SK-MEL-5 (cell line): ENCODE results near the gene NHP2. TPM values are rescaled to one million over a fixed set of nuclear protein-coding genes. Genes with fewer than 3 reads are reported as not detected.

Experiments
- DNase-seq: peaks from one replicate; pipeline ENCODE4 v3.0.0-alpha.2; 2016; ENCODE audit warnings: low read depth, low spot score
- in situ Hi-C: cut with HindIII; loops from 2 replicates; pipeline ENCODE4 v1.10.0; 2016; ENCODE audit warnings: low sequenced_read_pairs, high pct_unique_total_duplicates, low pct_unique_long_range_greater_than_20kb
- total RNA-seq: library from RNA; depleted of rRNA; stranded (reverse); fragments of >200 nt; shearing (Covaris generic); gene quantifications from 2 replicates; pipeline ENCODE4 v1.2.3, GENCODE V29; 2014

NHP2 gene
- total RNA-seq, 1 experiment from 2014 or later = 253 TPM

DNA sequence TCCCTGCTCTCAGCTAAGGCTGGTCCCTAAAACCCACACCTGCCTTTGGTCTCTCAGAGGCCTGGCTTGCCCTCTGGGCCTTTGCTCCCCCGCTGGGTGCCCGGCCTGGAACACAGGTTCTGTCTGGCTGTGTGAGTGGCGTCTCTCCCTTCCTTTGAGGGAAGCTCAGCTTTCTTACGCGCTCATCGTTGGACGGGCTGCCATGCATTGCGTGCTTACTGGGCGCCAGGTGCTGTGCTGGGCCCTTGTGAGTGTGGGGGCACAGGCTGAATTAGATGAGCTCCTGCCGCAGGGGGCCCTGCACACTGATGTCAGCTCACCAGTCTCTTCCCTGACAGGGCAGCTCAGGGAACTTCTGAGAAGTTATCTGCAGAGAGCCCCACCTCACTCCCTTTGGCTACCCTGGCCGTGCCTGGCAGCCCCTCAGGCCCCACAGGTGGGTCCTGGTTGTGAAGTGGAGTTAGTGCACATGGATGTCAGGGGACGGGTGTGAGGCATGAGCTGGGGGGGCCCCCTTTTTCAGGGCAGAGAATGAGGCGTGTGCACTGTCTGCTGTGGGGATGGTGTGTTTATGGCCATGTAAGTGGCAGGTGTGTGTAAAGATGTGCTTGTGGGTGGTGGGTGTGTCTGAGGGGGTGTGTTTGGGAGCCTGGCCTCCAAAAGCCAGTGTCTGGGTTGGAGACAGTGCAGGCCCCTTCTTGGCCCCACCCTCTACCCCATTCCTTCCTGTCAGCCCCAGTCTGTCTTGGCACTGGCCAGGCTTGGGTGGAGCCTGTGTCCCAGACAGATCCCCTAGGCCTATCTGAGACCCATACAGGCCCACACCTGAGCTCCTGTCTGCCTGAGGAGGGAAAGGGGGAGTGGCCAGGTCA is 30.4 kb downstream of the NHP2 start:
- no peak for DNase-seq
- in situ Hi-C loops = no loop called here

DNA sequence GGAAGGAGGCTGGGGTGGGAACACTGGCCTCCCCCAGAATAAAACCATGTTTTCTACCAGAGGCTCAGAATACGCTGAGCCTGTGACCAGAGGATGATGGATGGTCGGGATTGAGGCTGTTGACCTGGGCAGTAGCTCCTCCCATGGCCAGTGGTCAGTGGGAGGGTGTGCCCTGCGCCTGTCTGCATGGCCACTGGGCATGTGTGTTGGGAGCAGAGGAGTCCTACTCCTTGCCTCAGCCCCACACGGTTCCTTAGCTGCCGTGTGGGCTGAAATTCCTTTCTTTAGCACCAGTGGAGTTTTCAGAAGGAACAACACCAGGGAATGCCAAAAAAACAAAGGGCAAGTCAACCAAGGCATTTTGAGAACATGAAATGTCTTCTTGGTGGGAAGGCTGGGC is 31.3 kb downstream of the NHP2 start:
- DNase-seq = no peak
- in situ Hi-C loops = no loop called here

DNA sequence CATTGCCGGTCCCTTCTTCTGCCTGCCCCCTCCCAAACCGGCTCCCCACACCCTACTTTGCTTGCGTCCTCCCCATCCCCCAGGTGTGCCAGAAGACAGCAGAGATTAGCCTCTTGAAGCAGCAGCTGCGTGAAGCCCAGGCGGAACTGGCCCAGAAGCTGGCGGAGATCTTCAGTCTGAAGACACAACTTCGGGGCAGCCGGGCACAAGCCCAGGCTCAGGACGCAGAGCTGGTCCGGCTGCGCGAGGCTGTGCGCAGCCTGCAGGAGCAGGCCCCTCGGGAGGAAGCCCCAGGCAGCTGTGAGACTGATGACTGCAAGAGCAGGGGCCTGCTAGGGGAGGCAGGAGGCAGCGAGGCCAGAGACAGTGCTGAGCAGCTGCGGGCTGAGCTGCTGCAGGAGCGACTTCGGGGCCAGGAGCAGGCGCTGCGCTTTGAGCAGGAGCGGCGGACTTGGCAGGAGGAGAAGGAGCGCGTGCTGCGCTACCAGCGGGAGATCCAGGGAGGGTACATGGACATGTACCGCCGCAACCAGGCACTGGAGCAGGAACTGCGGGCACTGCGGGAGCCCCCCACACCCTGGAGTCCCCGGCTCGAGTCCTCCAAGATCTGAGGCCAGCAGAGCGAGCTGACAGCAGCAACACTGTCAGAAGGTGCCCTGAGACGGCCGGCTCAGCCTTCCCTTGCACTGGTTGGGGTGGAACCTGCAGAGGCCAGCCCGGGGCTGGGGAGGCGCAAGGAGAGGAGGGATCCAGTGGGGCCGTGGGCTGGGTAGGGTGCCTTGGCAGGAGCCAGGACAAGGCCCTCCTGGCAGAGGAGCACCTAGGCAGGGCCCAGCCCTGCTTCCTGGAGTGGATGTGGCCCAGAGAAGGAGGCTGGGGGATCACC is 32.1 kb downstream of the NHP2 start:
- in situ Hi-C loops = no loop called here
- DNase-seq = no peak

DNA sequence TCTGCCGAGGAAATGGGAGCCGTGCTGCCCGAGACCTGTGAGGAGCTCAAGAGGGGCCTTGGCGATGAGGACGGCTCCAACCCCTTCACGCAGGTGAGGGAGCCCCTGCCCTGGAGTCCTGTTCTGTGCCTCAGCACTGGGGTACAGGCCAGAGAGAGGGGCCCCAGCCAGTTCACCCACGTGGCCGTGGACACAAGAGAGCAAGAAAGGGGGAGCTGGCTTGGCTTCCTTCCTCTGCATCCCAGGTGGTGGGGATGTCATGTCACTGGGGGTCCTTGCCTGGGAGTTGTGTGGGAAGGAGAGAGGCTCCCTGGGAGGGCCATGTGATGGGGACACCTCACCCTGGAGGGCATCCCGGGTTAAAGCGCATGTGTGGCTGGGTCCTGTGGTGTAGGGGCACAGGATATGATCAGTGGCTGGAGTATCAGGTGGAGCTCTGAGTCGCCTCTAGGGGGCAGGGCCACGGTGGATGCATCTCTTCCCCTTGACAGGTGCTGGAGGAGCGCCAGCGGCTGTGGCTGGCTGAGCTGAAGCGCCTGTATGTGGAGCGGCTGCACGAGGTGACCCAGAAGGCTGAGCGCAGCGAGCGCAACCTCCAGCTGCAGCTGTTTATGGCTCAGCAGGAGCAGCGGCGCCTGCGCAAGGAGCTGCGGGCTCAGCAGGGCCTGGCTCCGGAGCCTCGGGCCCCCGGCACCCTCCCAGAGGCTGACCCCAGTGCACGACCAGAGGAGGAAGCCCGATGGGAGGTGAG is 32.9 kb downstream of the NHP2 start:
- DNase-seq = peak; percentile 45
- in situ Hi-C loops = no loop called here

DNA sequence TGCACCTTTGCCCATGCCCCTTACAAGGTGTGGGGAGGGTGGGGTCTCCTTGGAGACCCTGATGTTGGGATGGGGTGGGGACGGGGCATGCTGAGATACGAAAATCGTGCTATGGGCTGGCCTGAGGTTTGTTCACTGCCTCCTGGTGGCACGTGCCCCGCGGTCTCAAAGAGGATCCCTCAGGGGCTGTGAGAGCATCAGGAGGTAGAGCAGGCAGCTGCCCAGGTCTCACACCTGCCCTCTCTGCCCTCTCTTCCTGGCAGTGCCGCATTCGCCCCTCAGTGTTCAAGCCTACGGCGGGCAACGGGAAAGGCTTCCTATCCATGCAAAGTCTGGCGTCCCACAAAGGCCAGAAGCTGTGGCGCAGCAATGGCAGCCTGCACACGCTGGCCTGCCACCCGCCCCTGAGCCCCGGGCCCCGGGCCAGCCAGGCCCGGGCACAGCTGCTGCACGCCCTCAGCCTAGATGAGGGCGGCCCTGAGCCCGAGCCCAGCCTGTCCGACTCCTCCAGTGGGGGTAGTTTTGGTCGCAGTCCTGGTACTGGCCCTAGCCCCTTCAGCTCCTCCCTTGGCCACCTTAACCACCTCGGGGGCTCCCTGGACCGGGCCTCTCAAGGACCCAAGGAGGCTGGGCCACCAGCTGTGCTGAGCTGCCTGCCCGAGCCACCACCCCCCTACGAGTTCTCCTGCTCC is 33.6 kb downstream of the NHP2 start:
- in situ Hi-C loops = no loop called here
- DNase-seq = no peak

DNA sequence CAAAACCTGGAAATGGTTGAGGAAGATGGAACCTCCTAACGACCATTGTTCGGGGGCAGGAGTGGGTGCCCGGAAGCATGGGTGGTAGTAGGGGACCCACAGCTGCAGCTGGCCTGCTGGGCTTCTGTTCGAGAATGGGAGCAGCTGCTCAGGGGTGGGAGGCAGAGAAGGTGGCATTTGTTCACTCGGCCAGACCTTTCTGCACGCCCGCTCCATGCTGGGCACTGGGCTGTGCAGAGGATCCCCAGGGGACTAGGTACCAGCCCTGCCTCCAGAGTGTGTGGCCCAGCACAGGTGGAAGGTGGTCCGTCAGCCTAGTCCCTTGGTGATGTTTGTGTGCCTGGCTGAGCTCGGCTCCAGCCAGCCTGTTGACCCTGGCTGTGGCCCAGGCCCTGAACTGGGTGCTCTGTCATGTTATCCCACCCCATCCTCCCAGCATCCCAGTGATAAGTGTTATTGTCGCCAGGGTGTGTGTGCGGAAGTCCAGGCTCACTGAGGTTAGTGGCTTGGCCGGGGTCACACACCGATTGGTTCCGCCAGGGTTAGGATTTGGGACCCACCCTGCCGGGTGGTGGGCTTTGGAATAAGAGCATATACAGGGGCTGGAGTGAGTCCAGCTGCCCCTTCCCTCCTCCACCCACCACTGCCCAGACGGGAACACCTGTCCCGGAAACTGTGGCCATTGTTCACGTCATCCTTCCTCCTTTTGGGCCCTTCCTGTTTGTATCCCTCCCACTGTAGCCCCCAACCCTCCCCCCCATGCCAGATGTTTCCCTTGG is 35.6 kb downstream of the NHP2 start:
- no peak for DNase-seq
- in situ Hi-C loops = no loop called here

DNA sequence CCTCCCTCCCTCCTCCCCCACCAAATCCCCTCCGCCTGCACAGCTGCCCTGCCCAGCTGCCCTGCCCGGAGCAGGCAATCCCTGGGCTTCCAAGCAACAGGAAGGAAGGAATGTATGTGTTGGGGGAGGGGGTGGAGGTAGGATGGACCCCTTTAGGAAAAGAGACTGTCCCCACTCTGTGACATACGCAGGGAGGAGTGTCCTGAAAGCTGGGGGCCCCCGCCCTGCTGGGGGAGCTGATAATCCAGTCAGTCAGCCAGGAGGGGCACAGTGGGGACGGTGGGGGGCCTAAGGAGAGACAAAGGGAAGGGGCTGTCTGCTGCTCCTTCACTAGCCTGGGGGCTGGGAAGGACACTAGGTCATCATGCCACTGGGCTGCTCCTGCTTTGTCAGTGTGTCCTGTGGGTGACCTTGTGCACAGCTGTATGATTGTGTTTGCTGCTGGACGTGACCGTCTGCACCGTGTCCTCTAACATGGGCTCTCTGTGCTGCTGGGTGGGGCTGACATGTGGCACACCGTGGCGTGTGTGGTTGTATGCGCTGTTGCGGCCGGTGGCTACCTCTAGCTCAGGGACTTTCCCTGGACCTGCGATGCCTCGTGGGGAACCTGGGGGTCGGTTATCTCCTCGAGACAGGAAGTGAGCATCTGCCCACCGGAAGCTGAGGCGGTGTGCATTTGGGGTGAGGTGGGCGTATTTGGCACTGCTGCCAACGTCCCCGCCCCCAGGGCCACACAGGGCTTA is 37.4 kb downstream of the NHP2 start:
- no peak for DNase-seq
- in situ Hi-C loops = no loop called here

DNA sequence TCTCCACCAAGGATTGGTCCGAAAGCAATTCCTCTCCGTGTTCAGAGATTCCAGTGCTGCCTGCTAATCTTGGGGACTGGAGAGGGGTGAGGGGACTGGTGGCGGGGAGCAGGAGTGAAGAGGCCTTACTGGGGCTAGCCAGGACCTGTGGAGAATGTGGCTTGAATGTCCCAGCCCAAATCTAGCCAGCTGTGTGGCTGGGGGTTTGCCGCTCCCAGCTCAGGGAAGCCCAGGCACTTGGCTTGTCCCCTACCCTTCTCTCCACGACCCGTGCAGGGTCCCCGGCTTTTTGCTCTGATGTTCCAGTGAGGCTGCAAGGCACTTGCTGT is 37.9 kb downstream of the NHP2 start:
- in situ Hi-C loops = no loop called here
- DNase-seq = no peak

DNA sequence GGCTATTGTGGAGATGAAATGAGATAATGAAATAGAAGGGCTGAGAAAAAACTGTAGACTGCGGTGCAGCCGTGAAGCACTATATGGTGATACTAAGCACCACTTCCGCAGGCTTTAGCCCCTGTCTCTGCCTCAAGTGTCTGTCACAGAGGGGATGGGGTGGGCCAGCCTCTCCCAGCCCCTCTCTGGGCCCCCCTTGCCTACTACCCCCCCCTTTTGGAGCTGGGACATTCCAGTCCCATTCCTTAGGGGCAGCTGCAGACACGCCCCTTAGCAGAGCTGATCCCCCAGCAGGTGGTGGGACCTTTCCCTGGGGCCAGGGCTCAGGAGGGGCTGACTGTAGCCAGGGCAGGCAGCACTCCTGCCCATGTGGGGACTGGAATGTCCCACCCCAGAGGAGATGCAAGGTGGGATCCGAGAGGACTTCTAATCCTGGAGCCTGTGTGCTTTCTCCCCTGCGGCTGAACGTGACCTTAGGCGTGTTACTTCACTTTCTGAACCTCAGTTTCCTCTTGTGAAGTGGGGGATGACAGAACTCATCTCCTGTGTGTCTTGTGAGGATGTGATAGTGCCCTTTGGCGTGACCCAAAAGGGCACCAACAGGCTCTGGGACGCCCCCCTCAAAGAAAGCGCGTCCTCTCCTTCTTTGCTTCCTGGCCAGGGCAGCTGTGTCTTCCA is 38.4 kb downstream of the NHP2 start:
- no peak for DNase-seq
- in situ Hi-C loops = no loop called here

DNA sequence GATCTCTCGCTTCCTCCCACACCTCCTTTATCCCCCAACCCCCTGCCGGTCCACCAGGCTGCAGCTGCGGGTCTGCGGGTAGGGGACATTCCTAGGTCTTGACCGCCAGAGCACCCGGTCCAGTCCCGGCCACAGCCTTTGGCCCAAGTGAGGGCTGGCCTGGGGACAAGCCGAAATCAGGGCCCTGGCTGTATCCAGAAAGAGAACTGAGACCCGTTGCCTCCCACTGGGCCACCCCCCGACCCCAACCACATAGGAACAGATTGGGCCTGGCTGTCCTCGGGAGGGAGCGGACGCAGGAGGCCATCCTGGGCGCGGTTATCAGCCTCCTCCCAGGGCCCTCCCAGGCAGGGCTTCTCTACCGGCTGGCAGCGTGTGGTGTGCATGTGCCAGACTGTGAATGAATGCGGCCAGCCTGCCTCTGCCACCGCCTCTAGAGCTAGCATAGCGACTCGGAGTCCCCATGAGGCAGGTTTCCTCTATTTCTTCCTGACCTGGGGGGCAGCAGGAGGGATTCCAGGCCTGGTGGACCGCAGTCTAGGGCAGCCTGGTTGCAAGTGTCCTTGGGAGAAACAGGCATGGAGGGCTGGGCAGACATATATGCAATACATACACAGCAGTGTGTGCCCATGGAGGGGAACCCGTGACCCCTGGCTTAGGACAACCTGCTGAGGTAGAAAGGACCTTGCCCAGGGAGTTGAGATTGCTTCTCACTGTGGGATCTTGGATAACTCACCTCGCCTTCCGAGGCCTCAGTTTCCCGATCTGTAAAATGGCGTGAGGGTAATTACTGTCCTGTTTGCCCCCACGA is 39.2 kb downstream of the NHP2 start:
- no peak for DNase-seq
- in situ Hi-C loops = no loop called here

DNA sequence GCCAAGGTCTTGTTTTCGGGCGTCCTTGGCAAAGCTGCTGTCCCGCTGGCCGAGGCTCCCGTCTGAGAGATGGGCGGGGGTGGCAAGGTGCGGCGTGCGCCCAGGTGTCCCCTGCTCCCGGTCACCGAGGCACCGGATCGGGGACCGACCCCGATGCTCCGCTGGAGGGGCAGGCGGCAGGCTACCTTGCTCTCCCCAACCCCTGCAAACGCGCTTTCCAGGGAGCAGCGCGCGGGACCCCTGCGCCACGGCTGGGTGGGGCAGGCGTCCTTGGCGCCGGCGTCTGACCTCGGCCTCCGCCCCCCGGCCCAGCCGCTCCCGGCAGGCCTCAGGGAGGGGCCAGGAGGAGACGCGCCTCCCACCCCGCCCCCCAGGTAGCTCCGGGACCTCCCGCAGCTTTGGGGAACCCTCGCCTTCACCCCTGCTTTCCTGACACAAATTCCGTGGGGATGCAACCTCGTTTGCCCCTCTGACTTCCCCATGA is 39.8 kb downstream of the NHP2 start:
- no peak for DNase-seq
- in situ Hi-C loops = no loop called here

DNA sequence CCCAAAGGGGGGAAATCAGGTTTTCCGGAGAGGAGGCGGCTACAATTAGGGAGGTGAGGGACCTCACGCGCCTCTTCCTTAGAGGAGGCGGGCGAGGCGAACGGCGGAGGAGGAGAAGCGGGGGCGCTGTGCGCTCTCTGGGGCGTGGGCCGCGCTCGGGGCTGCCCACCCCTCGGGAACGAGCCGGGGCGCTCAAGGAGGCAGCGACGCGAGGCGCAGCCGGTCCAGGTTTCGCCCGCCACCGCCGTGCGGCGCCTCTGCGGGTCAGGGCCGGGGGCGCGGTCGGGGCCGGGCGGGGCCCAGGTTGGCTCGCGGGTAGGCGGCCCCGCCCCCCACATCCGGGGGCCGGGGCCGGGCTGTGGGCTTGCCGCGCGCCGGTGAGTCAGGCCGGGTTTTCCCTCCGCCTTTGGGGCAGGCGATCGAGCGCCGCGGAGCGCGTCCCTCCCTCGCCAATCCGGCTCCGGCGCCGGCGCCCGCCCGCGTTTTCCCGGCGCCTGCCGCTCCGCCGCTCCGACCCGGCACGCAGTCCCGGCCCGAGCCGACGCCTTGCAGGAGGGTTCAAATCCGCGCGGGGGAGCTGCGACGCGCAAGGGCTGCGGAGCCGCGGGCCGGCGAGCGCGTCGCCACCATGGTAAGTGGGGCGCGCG is 40.4 kb downstream of the NHP2 start, which contains the start of gene N4BP3:
Gene N4BP3 (plus strand): TSS at position 392 of the 647 bp plus-strand sequence. CDS start 6,052 bp downstream, outside the sequence.
- in situ Hi-C loops = no loop called here
- DNase-seq = peak; percentile 69

DNA sequence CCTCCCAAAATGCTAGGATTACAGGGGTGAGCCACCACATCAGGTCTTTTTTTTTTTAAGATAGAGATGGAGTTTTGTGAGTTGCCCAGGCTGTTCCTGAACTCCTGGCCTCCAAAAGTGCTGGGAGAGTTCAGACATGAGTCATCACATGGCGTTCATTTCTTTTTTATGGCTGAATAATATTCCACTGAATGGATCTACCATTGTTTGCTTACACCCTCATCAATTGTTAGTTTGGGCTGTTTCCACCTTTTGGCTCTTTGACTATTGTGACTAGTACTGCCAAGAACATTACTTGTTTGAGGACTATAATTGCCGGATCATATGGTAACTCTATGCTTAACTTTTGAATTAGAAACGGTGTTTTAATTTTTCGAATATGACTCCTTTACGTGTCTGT is 41.1 kb downstream of the NHP2 start:
- in situ Hi-C loops = no loop called here
- DNase-seq = no peak

DNA sequence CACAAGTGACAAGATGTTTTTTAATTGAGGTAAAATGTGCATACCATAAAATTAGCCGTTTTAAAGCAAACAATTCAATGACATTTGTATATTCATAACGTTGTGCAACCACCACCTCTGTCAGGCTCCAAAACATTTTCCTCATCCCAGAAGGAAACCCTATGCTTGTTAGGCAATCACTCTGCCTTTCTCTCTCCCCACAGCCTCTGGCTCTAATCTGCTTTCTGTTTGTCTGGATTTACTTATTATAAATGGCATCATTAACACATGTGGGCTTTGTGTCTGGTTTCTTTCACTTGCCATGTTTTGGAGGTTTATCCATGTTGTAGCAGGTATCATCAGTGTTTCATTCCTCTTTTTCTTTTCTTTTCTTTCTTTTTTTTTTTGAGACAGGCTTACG is 41.8 kb downstream of the NHP2 start:
- no peak for DNase-seq
- in situ Hi-C loops = no loop called here
